H7 (cell line): ENCODE data around the gene POLR3F. TPM values are rescaled to one million over a fixed set of nuclear protein-coding genes. Genes with fewer than 3 reads are reported as not detected.
"Not testable (repeated sequence)": the region's sequence is repeated elsewhere in the genome, so short reads cannot be mapped to it uniquely, and the experiment has no call there.

Experiments used
- DNase-seq: peaks from one replicate; pipeline ENCODE4 v3.0.0; 2012
- H3K27me3 ChIP-seq: 2 replicates; pipeline ENCODE4 v1.6.0; 2011; ENCODE audit warnings: mild to moderate bottlenecking, low read length; ENCODE audit not compliant: control insufficient read depth, insufficient read depth
- H3K36me3 ChIP-seq: replicated peaks from 2 replicates; pipeline ENCODE4 v1.5.1; 2011; ENCODE audit warnings: low read length; ENCODE audit not compliant: control insufficient read depth, insufficient read depth
- H3K4me3 ChIP-seq: 2 replicates; pipeline ENCODE4 v1.5.1; 2011; ENCODE audit warnings: low read depth, mild to moderate bottlenecking, control low read depth, low read length, moderate library complexity; ENCODE audit not compliant: insufficient read depth
- total RNA-seq: library from RNA; depleted of rRNA; stranded (reverse); fragments of >200 nt; shearing (Covaris generic); gene quantifications from 2 replicates; pipeline ENCODE4 v1.2.3, GENCODE V29; 2014; rRNA removed

POLR3F gene
- total RNA-seq, 1 experiment from 2014 or later, result 26.4 TPM

DNA sequence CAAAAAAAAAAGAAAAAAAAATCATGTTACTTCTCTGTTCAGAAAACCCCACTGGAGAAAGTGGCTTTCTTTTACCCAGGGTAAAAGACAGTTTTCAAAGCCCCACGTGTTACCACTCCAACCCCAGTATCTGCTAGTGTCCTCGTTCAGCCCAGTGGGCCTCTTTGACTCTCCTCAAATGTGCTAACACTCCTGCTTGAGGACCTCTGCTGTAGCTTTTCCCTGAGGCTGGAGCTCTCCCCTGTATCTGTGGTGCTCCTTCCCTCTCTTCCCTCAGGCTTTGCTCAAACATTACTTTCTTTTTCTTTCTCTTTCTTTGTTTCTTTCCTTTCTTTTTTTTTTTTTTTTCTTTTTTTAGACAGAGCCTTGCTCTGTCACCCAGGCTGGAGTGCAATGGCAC lies 55.9 kb downstream of the POLR3F start:
- H3K27me3 ChIP-seq, result no peaks in the 10 kb centered on the region
- H3K4me3 ChIP-seq, result no peak overlapping the region
- DNase-seq, result no peak
- peaks cover 27% of the 10 kb centered on the region for H3K36me3 ChIP-seq

DNA sequence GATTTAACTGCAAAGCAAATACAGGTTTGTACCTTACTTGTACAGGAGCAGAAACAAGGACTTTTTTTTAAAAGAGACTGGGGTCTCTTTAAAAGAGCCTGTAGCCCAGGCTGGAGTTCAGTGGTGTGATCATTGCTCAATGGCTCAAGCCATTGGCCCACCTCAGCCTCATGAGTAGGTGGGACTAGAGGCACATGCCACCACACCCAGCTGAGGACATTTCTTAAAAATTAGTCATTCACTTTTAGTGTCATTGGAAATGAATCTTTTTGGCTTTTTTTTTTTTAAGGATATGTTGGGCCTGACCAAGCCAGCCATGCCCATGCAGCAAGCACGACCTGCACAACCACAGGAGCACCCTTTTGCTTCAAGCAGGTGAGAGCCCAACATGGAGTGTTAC lies 57.5 kb downstream of the POLR3F start:
- Histone ChIP-seq H3K36me3 (peaks cover 36% of the 10 kb centered on the region), H3K4me3 (no peak overlapping the region), H3K27me3 (no peaks in the 10 kb centered on the region)
- no peak for DNase-seq

DNA sequence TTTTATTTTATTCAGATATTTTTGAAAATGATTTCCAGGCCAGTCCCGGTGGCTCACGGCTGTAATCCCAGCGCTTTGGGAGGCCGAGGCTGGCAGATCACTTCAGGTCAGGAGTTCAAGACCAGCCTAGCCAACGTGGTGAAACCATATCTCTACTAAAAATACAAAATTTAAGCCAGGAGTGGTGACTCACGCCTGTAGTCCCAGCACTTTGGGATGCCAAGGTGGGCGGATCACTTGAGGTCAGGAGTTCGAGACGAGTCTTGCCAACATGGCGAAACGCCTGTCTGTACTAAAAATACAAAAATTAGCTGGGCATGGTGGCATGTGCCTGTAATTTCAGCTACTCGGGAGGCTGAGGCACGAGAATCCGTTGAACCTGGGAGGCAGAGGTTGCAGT lies 59.6 kb downstream of the POLR3F start:
- not testable (repeated sequence) for H3K27me3 ChIP-seq, DNase-seq, H3K4me3 ChIP-seq
- peaks cover 41% of the 10 kb centered on the region for H3K36me3 ChIP-seq

DNA sequence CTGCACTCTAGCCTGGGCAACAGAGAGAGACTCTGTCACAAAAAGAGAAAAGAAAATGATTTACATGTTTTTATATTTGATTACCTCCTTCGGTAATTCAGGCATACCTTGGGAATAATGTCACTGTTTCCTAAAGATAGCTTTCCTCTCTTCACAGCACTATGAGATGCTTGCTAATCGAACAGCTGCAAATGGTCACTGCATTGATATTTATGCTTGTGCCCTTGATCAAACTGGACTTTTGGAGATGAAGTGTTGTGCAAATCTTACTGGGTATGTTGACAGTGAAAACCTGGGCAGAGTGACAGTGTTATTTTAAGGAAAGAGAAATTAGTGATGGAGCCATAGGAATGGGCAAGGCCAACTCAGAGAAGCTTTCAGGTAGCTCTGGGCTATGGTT lies 60.1 kb downstream of the POLR3F start:
- peaks cover 41% of the 10 kb centered on the region for H3K36me3 ChIP-seq

DNA sequence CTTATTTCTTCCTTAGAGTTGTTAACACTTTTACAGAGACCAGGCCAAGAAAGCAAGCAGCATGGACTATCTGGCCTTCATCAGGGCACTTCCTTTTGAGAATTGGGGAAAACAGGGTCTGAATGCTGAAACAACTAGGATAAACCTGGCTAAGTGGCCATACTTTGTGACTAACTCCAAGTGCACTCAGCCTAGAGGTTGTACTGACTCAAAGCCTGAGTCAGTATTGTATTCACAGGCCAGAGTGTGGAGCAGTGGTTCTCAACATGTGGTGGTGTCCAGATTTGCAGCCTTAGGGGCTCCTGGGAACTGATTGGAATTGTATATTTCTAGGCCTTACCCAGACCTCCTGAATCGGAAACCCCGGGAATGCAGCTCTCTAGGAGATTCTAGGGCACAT lies 60.6 kb downstream of the POLR3F start:
- peaks cover 46% of the 10 kb centered on the region for H3K36me3 ChIP-seq
- no peak for DNase-seq
- no peaks in the 10 kb centered on the region for H3K27me3 ChIP-seq
- no peak overlapping the region for H3K4me3 ChIP-seq

More for the DNA sequence above, 60.1 kb downstream of the POLR3F start:
- no peak overlapping the region for H3K4me3 ChIP-seq
- no peaks in the 10 kb centered on the region for H3K27me3 ChIP-seq
- no peak for DNase-seq

DNA sequence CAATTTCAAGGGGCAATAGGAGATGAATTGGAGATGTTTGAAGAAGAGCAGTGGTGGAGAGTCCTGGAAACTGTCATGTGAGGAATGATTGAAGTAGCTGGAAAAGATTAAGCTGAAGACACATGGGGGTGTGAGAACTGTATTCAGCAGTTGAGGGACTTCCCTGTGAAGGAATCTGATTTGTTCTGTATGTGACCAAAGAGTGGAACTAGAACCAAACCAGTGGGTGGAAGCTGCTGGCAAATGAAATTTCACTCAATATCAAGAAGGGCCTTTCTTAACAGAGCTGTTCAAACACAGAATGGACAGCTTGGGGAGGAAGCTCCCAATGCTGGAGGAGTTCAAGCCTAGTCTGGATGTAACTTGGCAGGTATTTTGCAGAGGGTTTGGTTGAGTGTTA lies 61.9 kb downstream of the POLR3F start:
- no peak for DNase-seq
- Histone ChIP-seq H3K4me3 (no peak overlapping the region), H3K27me3 (no peaks in the 10 kb centered on the region), H3K36me3 (peaks cover 54% of the 10 kb centered on the region)

DNA sequence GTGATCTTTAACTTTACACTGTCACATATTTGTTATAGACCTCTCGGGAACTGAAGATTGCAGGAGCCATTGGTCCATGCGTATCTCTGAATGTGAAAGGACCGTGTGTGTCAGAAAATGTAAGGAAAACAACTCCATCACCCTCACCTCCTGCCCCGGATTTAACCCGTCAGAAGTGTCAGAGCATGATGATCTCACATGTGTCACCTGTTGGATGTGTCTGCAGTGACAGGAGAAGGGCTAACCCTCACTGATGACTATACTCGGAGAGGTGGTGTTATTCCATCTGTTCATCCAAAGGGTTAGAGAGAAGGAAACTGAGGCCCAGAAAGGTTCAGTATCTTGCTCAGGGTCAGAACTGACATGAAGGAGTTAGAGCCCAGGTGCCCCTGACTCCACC lies 65.4 kb downstream of the POLR3F start:
- H3K27me3 ChIP-seq, result no peaks in the 10 kb centered on the region
- DNase-seq, result no peak
- peaks cover 39% of the 10 kb centered on the region for H3K36me3 ChIP-seq

DNA sequence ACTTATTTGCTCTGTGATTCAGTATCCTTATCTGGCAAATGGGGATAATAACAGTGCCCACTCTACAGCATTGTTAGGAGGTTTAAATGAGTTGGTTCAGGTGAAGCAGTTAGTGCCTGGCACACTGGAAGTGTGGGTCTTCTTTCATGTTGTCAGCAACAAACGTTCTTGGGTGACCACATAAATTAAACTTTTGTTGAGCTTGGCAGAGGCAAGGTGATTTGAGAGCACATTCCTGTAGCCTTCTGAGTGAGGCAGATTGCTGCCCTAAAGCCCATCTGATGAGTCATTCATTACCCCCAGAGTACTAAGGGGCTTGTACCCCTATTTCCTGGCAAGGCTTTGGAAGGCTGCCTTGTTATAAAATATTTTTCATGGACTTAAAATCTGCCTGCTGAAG lies 66.3 kb downstream of the POLR3F start:
- Histone ChIP-seq H3K4me3 (no peak overlapping the region), H3K36me3 (peaks cover 30% of the 10 kb centered on the region), H3K27me3 (no peaks in the 10 kb centered on the region)
- no peak for DNase-seq

More for the DNA sequence above, 65.4 kb downstream of the POLR3F start:
- H3K4me3 ChIP-seq, result no peak overlapping the region

DNA sequence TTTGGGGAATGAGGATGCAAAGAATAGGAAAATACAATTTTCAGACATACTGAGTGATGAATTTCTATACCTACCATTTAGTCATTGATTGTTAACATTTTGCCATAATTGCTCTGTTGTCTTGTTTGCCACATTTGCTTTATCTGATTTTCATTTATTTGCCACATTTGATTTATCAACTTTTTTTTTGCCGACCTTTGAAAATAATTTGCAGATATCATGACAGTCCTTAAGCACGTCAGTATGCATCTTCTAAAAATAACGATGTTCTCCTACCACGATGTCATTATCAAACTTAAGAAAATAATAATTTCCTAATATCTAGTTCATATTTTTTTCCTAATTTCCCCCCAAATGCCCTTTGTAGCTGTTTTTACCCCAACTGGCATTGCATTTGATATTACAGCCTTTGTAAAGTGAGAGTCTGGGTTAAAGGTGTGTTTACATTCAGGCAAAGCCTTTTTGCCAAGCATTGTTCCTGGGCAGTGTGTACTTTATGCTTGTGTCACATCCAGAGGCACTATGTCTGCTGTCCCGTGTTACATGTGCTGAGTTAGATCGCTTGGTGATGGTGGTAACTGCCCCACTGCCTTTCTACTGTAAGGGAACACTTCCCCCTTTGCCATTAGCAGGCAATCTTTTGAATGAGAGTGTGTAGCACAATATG lies 66.9 kb downstream of the POLR3F start:
- H3K4me3 ChIP-seq, result no peak overlapping the region
- DNase-seq, result no peak
- H3K36me3 ChIP-seq, result peaks cover 28% of the 10 kb centered on the region
- no peaks in the 10 kb centered on the region for H3K27me3 ChIP-seq

Other genes starting within 250 kb of the POLR3F start
- 25.5 and 29.0 TPM in 2 replicates for gene ZNF133, start 178.9 kb upstream of the POLR3F start, total RNA-seq
- gene DZANK1, start 360 bp upstream of the POLR3F start, total RNA-seq, result 1.7 and 2.8 TPM in 2 replicates
- gene RBBP9, start 29.8 kb downstream of the POLR3F start, total RNA-seq, result 17.0 and 24.7 TPM in 2 replicates
- gene SEC23B, start 40.5 kb downstream of the POLR3F start, total RNA-seq, result 92.0 and 94.0 TPM in 2 replicates
- 89.1 and 91.7 TPM in 2 replicates for gene SMIM26, start 100.0 kb downstream of the POLR3F start, total RNA-seq
- gene DTD1, start 120.7 kb downstream of the POLR3F start, total RNA-seq, result 54.2 and 54.8 TPM in 2 replicates